GM12873 (cell line): Measurements from ENCODE around the gene ZDHHC23.

Experiments used
- TF ChIP-seq, protein P1 (sequence below): IDR thresholded peaks from 2 replicates; pipeline ENCODE4 v1.5.1; 2012; ENCODE audit warnings: low read depth, mild to moderate bottlenecking, moderate library complexity, low read length, control low read depth; ENCODE audit not compliant: insufficient read depth; ENCODE audit errors: missing control alignments

ZDHHC23 gene

DNA sequence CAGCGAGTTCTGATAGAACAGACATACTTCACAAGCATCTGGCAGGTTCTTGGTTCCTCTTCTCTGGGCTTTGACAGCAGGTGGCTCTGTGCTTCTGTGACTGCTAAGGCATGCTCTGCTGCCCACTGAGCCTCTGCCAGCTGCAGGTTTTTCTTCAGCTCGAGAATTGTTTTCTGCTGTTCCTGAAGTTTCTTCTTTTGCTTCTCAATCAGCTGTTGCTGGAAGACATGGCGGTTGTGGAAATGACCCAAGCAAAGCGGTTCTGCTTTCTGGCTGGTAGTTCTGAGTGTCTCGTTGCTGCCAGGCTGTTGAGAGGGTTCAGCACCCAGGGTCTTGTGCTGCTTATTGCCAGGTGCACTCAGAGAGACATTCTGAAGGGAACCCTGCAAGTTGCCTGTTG, 57.7 kb downstream of the ZDHHC23 start:
- TF ChIP-seq, protein P1, sequence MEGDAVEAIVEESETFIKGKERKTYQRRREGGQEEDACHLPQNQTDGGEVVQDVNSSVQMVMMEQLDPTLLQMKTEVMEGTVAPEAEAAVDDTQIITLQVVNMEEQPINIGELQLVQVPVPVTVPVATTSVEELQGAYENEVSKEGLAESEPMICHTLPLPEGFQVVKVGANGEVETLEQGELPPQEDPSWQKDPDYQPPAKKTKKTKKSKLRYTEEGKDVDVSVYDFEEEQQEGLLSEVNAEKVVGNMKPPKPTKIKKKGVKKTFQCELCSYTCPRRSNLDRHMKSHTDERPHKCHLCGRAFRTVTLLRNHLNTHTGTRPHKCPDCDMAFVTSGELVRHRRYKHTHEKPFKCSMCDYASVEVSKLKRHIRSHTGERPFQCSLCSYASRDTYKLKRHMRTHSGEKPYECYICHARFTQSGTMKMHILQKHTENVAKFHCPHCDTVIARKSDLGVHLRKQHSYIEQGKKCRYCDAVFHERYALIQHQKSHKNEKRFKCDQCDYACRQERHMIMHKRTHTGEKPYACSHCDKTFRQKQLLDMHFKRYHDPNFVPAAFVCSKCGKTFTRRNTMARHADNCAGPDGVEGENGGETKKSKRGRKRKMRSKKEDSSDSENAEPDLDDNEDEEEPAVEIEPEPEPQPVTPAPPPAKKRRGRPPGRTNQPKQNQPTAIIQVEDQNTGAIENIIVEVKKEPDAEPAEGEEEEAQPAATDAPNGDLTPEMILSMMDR: peak; percentile 25

- TF ChIP-seq, protein P1: no peak
These were observed 63.4 kb downstream of the ZDHHC23 start for GRCh38 chr3:114011059-114011797.
